Upper lobe of left lung (tissue), 6 donors: Measurements from ENCODE around the gene RGS11. TPM values are rescaled to one million over a fixed set of nuclear protein-coding genes. Genes with fewer than 3 reads are reported as not detected.

ENCODE experiments used
- ATAC-seq, 2 donors: fragments of 200-7000 bp; cut with Tn5 transposase; one replicate each; pipeline ENCODE4 v1.9.1; 2022; ENCODE audit warnings: mild to moderate bottlenecking in 2 of 2, moderate library complexity in 2 of 2; ENCODE audit not compliant: low FRiP score in 2 of 2
- DNase-seq, 2 donors: peaks; one replicate each; pipeline ENCODE4 v3.0.0-alpha.2; 2019 to 2020
- H3K27ac ChIP-seq, 4 donors: fragments of 200-600 bp; sonication (generic); one replicate each; pipeline ENCODE4 v1.5.1; 2016 to 2019
- H3K27me3 ChIP-seq, 4 donors: fragments of 200-600 bp; sonication (generic); one replicate each; pipeline ENCODE4 v1.5.1; 2017 to 2019
- H3K36me3 ChIP-seq, 4 donors: fragments of 200-600 bp; sonication (generic); one replicate each; pipeline ENCODE4 v1.5.1; 2016 to 2019
- H3K4me1 ChIP-seq, 4 donors: fragments of 200-600 bp; sonication (generic); one replicate each; pipeline ENCODE4 v1.5.1; 2018 to 2019
- H3K4me3 ChIP-seq, 4 donors: fragments of 200-600 bp; sonication (generic); one replicate each; pipeline ENCODE4 v1.5.1; 2017 to 2019; ENCODE audit warnings: mild to moderate bottlenecking in 2 of 4, moderate library complexity in 1 of 4
- H3K9me3 ChIP-seq, 4 donors: fragments of 200-600 bp; sonication (generic); one replicate each; pipeline ENCODE4 v1.5.1; 2018 to 2019
- EP300 ChIP-seq, 4 donors: sonication (generic); formaldehyde crosslinking; IDR thresholded peaks; one replicate each; pipeline ENCODE4 v1.5.1; 2017; ENCODE audit warnings: antibody characterized with exemption in 4 of 4, control low read depth in 2 of 4
- POLR2A ChIP-seq, 4 donors: fragments of 450-650 bp; IDR thresholded peaks; one replicate each; pipeline ENCODE4 v1.5.1; 2016 to 2017; ENCODE audit warnings: antibody characterized with exemption in 4 of 4, mild to moderate bottlenecking in 2 of 4
- POLR2AphosphoS5 ChIP-seq, 2 donors: sonication (generic); formaldehyde crosslinking; IDR thresholded peaks; one replicate each; pipeline ENCODE4 v1.5.1; 2017; ENCODE audit warnings: antibody characterized with exemption in 2 of 2
- WGBS, 2 donors: methylation state at CpG; one replicate each; pipeline ENCODE4 v1.1.5; 2017 to 2018; 5-methylcytosine and 5-hydroxymethylcytosine counted together
- total RNA-seq, 6 donors: library from RNA; depleted of rRNA in 4 of 6; stranded (reverse); fragments of >200 nt in 4 of 6; gene quantifications; one replicate each; pipeline versions ENCODE4 v1.1.0 to v1.2.1, GENCODE V29; 2016 to 2021
- TF ChIP-seq, protein P1 (sequence below), 6 experiments: fragments of 450-650 bp in 4 of 6; fragments of 200-600 bp in 2 of 6; sonication (generic) in 2 of 6; IDR thresholded peaks; one replicate each; pipeline ENCODE4 v1.5.1; 2016 to 2019; ENCODE audit warnings: antibody characterized with exemption in 6 of 6
- donor health status: DM: no; HTN: no; CAD: no; lungs with moderate emphysema.
- donor health status: DM: no; HTN: yes; CAD: no; lungs with severe emphysema.

Gene RGS11
- total RNA-seq, 6 donors from 2014 or later, result 1.9 to 16.8 (median 5.5) TPM

DNA sequence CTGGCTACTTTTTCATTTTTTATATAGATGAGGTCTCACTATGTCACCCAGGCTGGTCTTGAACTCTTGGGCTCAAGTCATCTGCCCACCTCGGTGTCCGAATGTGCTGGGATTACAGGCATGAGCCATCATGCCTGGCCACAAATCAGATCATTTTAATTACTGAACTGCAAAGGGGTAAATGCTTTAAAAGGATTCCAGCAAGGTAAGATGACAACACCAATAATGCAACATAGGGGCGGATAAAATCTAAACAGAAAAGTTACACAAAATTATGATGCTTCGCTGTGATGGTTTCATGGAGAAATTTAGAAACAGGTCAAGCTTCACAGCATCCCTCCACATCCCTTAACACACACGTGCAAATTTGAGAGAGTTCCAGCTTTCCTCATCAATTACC, 44.5 kb upstream of the RGS11 start:
- DNase-seq (no peak), ATAC-seq (no peak)
- whole genome bisulfite sequencing, 2 donors, result 94 to 96% methylated on average over 5 of the region's 5 CpGs

DNA sequence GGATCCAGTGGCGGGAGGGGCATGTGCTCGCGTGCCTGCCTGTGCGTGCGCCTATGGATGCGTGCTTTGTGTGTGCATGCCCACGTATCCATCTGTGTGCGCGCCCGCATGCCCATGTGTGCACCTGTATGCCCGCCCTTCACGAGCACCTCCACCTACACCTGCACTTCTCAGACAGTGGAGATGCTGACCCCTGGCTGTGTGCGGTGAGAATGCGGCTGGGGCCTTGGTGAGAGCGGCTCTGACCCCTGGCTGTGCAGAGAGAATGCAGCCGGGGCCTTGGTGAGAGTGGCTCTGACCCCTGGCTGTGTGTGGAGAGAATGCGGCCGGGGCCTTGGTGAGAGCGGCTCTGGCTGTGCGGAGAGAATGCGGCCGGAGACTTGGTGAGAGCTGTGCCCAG, 42.9 kb upstream of the RGS11 start:
- ATAC-seq (no peak), DNase-seq (peak in 1 of 2 donors; percentile 69)
- no peak overlapping the region for H3K27ac ChIP-seq
- no peak overlapping the region for H3K4me3 ChIP-seq
- no peaks in the 10 kb centered on the region for H3K9me3 ChIP-seq
- no peaks in the 10 kb centered on the region for H3K27me3 ChIP-seq
- peaks cover 0 to 9% (median 2%) of the 10 kb centered on the region in 4 donors for H3K4me1 ChIP-seq
- TF ChIP-seq POLR2A (IDR thresholded peaks at IDR 0.05), result no peak
- 87 to 97% methylated on average over 22 of the region's 22 CpGs for WGBS, 2 donors
- H3K36me3 ChIP-seq, result peaks cover 5 to 25% (median 19%) of the 10 kb centered on the region in 4 donors

More for the DNA sequence above, 44.5 kb upstream of the RGS11 start:
- no peak overlapping the region for H3K27ac ChIP-seq
- peaks cover 2 to 24% (median 11%) of the 10 kb centered on the region in 4 donors for H3K4me1 ChIP-seq
- H3K27me3 ChIP-seq, result no peaks in the 10 kb centered on the region
- no peaks in the 10 kb centered on the region for H3K9me3 ChIP-seq
- no peak for TF ChIP-seq POLR2AphosphoS5 (IDR thresholded peaks at IDR 0.05)
- TF ChIP-seq EP300 (IDR thresholded peaks at IDR 0.05), result no peak
- TF ChIP-seq, protein P1, sequence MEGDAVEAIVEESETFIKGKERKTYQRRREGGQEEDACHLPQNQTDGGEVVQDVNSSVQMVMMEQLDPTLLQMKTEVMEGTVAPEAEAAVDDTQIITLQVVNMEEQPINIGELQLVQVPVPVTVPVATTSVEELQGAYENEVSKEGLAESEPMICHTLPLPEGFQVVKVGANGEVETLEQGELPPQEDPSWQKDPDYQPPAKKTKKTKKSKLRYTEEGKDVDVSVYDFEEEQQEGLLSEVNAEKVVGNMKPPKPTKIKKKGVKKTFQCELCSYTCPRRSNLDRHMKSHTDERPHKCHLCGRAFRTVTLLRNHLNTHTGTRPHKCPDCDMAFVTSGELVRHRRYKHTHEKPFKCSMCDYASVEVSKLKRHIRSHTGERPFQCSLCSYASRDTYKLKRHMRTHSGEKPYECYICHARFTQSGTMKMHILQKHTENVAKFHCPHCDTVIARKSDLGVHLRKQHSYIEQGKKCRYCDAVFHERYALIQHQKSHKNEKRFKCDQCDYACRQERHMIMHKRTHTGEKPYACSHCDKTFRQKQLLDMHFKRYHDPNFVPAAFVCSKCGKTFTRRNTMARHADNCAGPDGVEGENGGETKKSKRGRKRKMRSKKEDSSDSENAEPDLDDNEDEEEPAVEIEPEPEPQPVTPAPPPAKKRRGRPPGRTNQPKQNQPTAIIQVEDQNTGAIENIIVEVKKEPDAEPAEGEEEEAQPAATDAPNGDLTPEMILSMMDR (IDR thresholded peaks at IDR 0.05), result no peak
- H3K4me3 ChIP-seq, result no peak overlapping the region
- H3K36me3 ChIP-seq, result peaks cover 5 to 13% (median 9%) of the 10 kb centered on the region in 4 donors

DNA sequence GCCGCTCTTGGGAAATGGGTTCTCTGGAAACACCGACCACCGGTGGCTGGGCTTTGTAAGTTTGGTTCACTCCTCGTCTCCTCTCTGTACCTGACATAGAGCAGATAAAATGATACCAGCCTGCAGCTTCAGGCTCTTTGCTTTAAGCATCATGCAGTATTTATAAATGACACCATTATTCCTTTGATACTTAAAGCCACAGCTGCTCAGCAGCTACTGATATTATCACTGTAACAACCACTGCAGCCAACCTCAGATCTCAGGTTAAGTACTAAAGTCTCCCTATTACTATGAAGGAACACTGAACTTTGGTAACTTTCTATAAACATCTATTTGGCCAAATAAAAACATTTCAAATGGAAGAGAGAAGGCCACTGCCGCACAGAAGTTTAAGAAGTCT, 41.8 kb upstream of the RGS11 start:
- TF ChIP-seq EP300 (IDR thresholded peaks at IDR 0.05) (no peak), POLR2A (IDR thresholded peaks at IDR 0.05) (no peak), POLR2AphosphoS5 (IDR thresholded peaks at IDR 0.05) (no peak)
- TF ChIP-seq, protein P1 (IDR thresholded peaks at IDR 0.05), result no peak
- Histone ChIP-seq H3K27me3 (no peaks in the 10 kb centered on the region), H3K9me3 (no peaks in the 10 kb centered on the region), H3K4me1 (peaks cover 0 to 9% (median 2%) of the 10 kb centered on the region in 4 donors), H3K27ac (no peak overlapping the region), H3K4me3 (no peak overlapping the region), H3K36me3 (peaks cover 6 to 34% (median 28%) of the 10 kb centered on the region in 4 donors)
- WGBS, 2 donors, result 97 to 100% methylated on average over 5 of the region's 5 CpGs
- no peak for DNase-seq
- ATAC-seq, result no peak

DNA sequence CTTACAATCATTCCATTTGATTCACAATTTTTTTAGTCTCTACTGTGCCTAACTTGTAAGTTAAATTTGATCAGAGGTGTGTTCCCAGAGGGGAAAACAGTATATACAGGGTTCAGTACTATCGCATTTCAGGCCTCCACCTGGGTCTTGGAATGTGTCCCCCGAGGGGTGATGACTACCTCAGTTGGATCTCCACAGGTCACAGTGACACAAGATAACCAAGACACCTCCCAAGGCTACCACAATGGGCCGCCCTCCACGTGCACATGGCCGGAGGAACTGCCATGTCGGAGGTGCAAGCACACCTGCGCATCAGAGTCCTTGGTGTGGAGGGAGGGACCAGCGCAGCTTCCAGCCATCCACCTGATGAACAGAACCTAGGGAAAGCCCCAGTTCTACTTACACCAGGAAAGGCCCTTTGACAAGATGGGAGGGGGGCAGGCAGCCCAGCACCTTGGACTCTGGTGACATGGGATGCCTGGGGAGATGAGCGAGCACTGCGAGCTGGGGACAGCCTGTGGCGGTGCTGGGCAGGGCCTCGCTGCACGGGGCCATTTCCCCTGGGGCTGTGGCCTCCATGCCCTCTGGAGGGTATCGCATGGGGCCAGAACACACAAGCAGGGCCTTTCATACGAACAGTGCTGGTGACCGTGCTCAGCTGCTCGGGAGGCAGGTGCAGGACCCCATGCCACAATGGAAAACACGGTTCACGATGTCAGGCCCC, 41.2 kb upstream of the RGS11 start:
- Histone ChIP-seq H3K36me3 (peaks cover 8 to 41% (median 32%) of the 10 kb centered on the region in 4 donors), H3K27me3 (no peaks in the 10 kb centered on the region), H3K9me3 (no peaks in the 10 kb centered on the region), H3K4me1 (peaks cover 0 to 9% (median 2%) of the 10 kb centered on the region in 4 donors), H3K4me3 (no peak overlapping the region), H3K27ac (no peak overlapping the region)
- ATAC-seq, result no peak
- TF ChIP-seq POLR2AphosphoS5 (IDR thresholded peaks at IDR 0.05) (no peak), POLR2A (IDR thresholded peaks at IDR 0.05) (no peak), EP300 (IDR thresholded peaks at IDR 0.05) (no peak)
- TF ChIP-seq, protein P1 (IDR thresholded peaks at IDR 0.05), result no peak
- no peak for DNase-seq
- WGBS, 2 donors, result 93 to 97% methylated on average over 13 to 14 of the region's 19 CpGs

DNA sequence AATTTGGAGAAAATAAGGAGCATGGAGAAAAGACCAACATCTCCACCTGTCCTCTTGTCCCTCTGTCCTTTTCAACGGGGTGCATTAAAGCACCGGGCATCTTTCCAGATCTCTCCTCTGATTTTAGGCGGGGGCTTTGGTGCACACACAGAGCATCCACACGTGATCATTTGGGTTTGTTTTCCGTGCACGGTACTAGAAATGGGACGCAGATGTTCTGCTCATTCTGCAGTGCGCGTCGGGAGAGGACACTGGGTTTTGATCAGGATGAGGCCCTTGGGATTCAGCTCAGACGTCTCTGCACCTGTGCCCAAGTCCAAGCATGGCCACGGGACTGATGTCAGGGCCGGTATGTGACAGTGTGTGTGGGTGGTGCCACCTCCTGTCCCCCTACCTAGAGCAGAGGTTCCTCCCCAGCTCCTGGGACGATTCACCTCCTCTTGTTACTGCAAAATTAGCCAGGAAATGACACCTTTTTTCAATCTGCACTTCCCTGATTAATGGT, 39.1 kb upstream of the RGS11 start:
- TF ChIP-seq, protein P1 (IDR thresholded peaks at IDR 0.05), result no peak
- TF ChIP-seq POLR2AphosphoS5 (IDR thresholded peaks at IDR 0.05) (no peak), POLR2A (IDR thresholded peaks at IDR 0.05) (no peak), EP300 (IDR thresholded peaks at IDR 0.05) (no peak)
- 84 to 85% methylated on average over 13 to 14 of the region's 14 CpGs for WGBS, 2 donors

More for the DNA sequence above, 39.1 kb upstream of the RGS11 start:
- Histone ChIP-seq H3K36me3 (peaks cover 8 to 56% (median 35%) of the 10 kb centered on the region in 4 donors), H3K27me3 (no peaks in the 10 kb centered on the region), H3K27ac (no peak overlapping the region), H3K4me1 (no peaks in the 10 kb centered on the region), H3K9me3 (no peaks in the 10 kb centered on the region), H3K4me3 (no peak overlapping the region)
- DNase-seq, result no peak
- no peak for ATAC-seq
